ENCODE results near the gene WNT10A.

WNT10A gene

DNA sequence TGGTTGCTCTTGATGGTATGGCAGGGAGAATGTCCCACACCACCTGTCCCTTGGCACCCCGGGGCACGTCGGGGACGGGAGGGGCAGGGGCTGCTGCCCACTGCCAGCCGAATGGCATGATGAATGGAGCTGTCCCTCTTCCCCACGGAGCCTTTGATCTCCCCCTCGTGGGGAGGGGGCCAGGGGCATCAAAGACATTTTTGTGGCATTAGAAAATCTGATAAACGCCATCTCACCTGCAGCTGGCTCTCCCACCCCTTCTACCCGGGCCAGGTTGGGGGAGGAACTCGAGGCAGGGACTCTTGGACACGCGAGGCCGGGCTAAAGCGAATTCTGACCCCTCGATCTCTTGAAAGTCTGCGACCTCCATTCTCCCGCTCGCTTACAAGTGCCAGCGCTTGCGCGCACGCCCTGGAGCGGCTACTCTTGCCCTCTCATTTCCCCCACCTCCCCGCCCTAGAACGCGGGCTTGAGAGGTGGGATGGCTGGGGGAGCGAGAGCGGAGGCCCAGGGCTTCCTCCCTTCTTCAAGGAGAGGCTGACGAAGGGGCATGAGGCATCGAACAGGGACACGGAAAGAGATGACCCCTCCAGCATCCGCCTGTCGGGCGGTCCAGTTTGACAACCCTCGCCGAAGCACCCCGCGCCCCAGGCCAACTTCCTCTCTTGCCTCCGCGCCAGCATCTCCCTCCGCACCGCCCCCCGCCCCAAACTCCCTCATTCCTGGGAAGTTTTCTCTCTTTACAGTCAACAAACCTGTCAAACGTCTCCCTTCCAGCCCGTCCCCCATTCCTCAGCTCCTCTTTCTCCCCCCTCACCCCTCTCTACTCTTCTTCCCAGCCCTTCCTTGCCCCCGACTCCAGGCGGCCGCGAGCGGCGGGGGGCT lies 21.7 kb upstream of the WNT10A start:
- DNase-seq (ENCODE audit: extremely low read depth, low read depth), result no peak
- TF ChIP-seq, protein P1, sequence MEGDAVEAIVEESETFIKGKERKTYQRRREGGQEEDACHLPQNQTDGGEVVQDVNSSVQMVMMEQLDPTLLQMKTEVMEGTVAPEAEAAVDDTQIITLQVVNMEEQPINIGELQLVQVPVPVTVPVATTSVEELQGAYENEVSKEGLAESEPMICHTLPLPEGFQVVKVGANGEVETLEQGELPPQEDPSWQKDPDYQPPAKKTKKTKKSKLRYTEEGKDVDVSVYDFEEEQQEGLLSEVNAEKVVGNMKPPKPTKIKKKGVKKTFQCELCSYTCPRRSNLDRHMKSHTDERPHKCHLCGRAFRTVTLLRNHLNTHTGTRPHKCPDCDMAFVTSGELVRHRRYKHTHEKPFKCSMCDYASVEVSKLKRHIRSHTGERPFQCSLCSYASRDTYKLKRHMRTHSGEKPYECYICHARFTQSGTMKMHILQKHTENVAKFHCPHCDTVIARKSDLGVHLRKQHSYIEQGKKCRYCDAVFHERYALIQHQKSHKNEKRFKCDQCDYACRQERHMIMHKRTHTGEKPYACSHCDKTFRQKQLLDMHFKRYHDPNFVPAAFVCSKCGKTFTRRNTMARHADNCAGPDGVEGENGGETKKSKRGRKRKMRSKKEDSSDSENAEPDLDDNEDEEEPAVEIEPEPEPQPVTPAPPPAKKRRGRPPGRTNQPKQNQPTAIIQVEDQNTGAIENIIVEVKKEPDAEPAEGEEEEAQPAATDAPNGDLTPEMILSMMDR (IDR thresholded peaks at IDR 0.05; ENCODE audit: low read depth, low read length), result no peak

DNA sequence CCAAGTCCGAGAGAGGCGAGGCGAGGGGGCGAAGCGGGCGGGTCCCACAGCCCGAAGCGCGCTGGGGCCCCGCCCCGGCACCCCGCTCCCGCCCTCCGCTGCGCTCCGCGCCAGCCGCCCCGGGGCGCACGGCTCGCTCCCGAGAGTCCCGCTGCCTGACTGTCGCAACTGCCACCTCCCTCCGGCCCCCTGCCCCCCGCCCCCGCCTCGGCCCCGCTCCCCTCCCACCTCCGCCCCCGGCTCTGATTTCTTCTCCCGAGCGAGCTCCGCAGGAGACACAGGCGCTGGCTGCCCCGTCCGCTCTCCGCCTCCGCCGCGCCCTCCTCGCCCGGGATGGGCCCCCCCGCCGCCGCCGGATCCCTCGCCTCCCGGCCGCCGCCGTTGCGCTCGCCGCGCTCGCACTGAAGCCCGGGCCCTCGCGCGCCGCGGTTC lies 21.1 kb upstream of the WNT10A start, which contains the start of gene WNT6:
Gene WNT6, plus strand, starts transcription at position 250 of the 432 bp plus-strand sequence. CDS start 233 bp downstream, outside the sequence.
- TF ChIP-seq, protein P1 (IDR thresholded peaks at IDR 0.05; ENCODE audit: low read depth, low read length), result no peak
- no peak for DNase-seq (ENCODE audit: extremely low read depth, low read depth)

DNA sequence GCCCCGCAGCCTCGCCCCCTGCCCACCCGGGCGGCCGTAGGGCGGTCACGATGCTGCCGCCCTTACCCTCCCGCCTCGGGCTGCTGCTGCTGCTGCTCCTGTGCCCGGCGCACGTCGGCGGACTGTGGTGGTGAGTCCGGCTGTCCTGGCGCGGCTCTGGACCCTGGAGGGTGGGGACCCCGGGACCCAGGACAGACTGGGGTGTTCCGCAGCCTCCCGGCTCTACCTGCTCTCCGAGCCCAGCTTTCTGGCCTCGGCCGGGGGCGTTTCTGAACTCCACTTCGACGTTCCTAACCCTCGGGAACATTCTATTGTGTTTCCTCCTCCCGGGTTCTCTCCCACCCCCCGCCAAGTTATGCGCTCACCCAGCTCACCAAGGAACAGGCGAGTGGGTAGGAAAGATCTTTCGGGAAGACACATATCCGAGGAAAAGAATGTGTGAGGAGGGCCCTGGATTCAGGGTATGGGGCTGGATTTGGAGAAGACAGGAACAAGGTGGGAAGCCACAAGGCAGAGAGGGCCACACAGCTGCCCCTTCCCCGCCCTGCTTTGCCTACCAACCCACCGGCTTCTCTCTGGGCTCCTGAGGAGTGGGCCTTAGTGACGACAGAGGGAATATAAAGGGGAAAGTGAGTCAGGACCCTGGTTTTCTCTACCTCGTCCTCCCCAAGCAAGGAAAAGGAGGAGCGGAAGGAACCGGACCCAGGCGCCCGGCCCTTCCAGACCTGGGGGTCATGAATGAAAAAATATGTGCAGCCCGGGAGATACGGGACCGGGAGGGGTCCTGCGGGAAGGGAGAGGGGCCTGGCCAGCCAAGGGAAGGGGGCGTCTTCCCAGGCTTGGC lies 20.4 kb upstream of the WNT10A start:
- DNase-seq (ENCODE audit: extremely low read depth, low read depth), result no peak

DNA sequence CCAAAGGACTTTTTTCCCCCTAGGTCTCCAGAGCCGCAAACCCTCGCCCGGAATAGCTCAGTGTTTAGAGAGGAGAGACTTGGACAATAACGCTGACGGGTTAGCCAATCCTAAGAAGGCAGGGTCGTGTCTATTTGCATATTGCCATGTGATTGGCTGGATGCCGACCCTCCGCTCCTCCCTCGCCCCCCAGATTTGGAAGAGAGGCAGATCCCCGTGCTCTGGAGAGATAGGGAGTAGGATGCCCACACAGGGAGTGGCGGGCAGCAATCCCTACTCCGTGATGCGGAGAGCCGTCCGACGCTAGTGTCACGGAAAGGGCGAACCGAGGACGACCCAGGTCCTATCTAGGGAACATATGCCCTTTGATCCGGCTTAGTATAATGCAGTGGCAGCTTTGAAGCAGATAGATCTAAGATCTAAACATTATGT lies 19.7 kb upstream of the WNT10A start:
- TF ChIP-seq, protein P1 (IDR thresholded peaks at IDR 0.05; ENCODE audit: low read depth, low read length), result no peak
- DNase-seq (ENCODE audit: extremely low read depth, low read depth), result no peak

More for the DNA sequence above, 20.4 kb upstream of the WNT10A start:
- TF ChIP-seq, protein P1 (IDR thresholded peaks at IDR 0.05; ENCODE audit: low read depth, low read length), result no peak

DNA sequence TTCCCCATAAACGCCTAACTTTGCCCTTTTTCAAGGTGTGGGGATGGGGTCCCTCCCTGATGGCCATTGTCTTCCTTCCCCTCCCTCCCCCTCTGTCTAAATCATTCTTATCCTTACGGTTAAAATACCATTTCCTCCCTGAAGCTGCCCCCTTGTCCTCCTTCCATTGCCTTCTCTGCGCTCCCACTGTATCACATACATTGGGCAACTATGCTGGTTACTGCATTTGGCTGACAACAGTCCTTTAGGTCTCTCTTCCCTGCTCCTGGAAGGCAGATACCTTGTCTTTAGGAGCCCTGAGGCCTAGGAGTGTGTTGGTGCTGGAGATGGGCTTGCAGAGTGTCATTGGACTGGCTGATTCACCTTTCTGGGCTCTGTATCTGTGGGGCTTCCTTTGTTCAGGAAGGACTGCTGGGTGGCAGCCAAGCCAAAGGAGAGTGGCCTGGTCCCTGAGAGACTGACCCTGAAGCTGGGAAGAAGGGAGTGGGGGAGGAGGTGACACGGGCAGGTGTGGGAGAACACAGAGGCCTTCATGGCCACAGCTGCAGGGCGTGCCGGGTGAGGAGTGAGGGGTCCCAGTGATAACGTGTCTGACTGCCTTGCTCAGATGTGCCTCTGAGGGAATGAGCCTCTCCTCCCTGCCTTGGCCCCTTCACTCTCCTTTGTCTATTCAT lies 18.9 kb upstream of the WNT10A start:
- DNase-seq (ENCODE audit: extremely low read depth, low read depth), result no peak
- TF ChIP-seq, protein P1 (IDR thresholded peaks at IDR 0.05; ENCODE audit: low read depth, low read length), result no peak

DNA sequence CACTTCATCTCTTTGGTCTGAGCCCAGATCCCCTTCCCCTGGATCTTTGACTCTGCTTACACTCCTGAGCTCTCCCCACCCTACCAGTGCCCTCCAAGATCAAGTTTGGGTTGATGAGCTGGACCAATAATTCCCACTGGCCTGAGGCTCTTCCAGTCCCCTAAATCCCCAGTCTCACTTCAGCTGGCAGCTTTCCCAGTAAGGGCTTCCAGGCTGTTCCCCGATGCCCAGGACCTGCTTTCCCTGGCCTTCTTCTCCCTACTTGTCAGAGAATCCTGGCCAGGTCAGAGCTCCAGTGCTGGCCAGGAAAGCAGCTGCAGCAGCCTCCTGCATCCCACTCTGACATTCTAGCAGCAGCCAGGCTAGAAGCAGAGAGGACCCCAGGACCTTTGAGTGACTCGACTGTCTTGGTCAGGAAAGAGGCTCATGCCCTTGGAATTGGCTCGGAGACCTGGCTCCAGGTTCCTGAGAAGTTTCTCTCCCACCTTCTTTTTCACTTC lies 17.6 kb upstream of the WNT10A start:
- TF ChIP-seq, protein P1 (IDR thresholded peaks at IDR 0.05; ENCODE audit: low read depth, low read length), result no peak
- DNase-seq (ENCODE audit: extremely low read depth, low read depth), result no peak

Data from AG09319 (cell line).